H1 (cell line): Measurements from ENCODE around the gene ATOH8. TPM values are rescaled to one million over a fixed set of nuclear protein-coding genes. Genes with fewer than 3 reads are reported as not detected.

ENCODE experiments used
- CTCF ChIA-PET: fragments of 300-600 bp; sonication (Branson Sonifier 250); formaldehyde crosslinking; loops from one replicate; lab custom pipeline; 2021; ENCODE audit not compliant: partially characterized antibody; lab: Charles Lee
- POLR2A ChIA-PET: fragments of 300-600 bp; sonication (Branson Sonifier 250); formaldehyde crosslinking; loops from one replicate; lab custom pipeline; 2021; ENCODE audit warnings: inconsistent platforms; ENCODE audit not compliant: partially characterized antibody; lab: Charles Lee
- DNase-seq, 2 experiments: peaks; one replicate each; pipeline versions ENCODE4 v3.0.0 to v3.0.0-alpha.2; 2010 to 2022; ENCODE audit warnings: low spot score in 2 of 2, low read depth in 1 of 2, mixed read lengths in 1 of 2
- FAIRE-seq: peaks from 2 replicates; lab custom pipeline; 2011; peaks lifted over from hg19 to GRCh38; lab: Jason Lieb, UNC
- H2AFZ ChIP-seq: 2 replicates; pipeline ENCODE4 v1.8.1; 2012; ENCODE audit warnings: low read length, inconsistent platforms
- H2AK5ac ChIP-seq: 2 replicates; pipeline ENCODE4 v1.6.1; 2013; ENCODE audit warnings: low read depth, low read length
- H2BK120ac ChIP-seq: replicated peaks from 2 replicates; pipeline ENCODE3; 2013; ENCODE audit warnings: low read depth, low read length, inconsistent platforms
- H2BK12ac ChIP-seq: 2 replicates; pipeline ENCODE4 v1.6.1; 2013; ENCODE audit warnings: low read depth, low read length
- H2BK15ac ChIP-seq: 2 replicates; pipeline ENCODE4 v1.6.1; 2013; ENCODE audit warnings: low read length
- H2BK20ac ChIP-seq: 2 replicates; pipeline ENCODE4 v1.6.1; 2013; ENCODE audit warnings: low read length
- H2BK5ac ChIP-seq: 2 replicates; pipeline ENCODE4 v1.6.1; 2013; ENCODE audit warnings: low read depth, low read length
- H3K14ac ChIP-seq: 2 replicates; pipeline ENCODE4 v1.6.1; 2013; ENCODE audit warnings: inconsistent platforms; ENCODE audit not compliant: insufficient read length
- H3K18ac ChIP-seq: 2 replicates; pipeline ENCODE4 v1.6.1; 2013; ENCODE audit warnings: low read length; ENCODE audit errors: extremely low read depth
- H3K23ac ChIP-seq: 2 replicates; pipeline ENCODE4 v1.6.1; 2013; ENCODE audit warnings: inconsistent platforms; ENCODE audit not compliant: insufficient read length
- H3K23me2 ChIP-seq: 2 replicates; pipeline ENCODE4 v1.6.1; 2013; ENCODE audit warnings: low read depth, low read length
- H3K27ac ChIP-seq: 2 replicates; pipeline ENCODE4 v1.6.1; 2011; ENCODE audit warnings: low read depth, low read length, inconsistent platforms
- H3K27me3 ChIP-seq, 4 experiments: replicated peaks in 1 of 4; 1 replicate in 1 of 4; 2 replicates in 3 of 4; pipeline versions ENCODE4 v1.6.1 to v1.8.1; 2011 to 2013; ENCODE audit warnings: low read length in 3 of 4, mild to moderate bottlenecking in 3 of 4, inconsistent platforms in 2 of 4, mixed read lengths in 2 of 4, moderate library complexity in 1 of 4; ENCODE audit not compliant: control insufficient read depth in 3 of 4, insufficient read depth in 3 of 4; ENCODE audit errors: extremely low read depth in 1 of 4
- H3K36me3 ChIP-seq, 4 experiments: 2 replicates each; pipeline versions ENCODE4 v1.6.1 to v1.8.1; 2011 to 2013; ENCODE audit warnings: mild to moderate bottlenecking in 4 of 4, low read length in 3 of 4, moderate library complexity in 2 of 4, control low read depth in 1 of 4, inconsistent platforms in 1 of 4; ENCODE audit not compliant: insufficient read depth in 4 of 4, control insufficient read depth in 2 of 4
- H3K4ac ChIP-seq: replicated peaks from 2 replicates; pipeline ENCODE3; 2013; ENCODE audit warnings: low read length, low read depth, mixed read lengths, inconsistent platforms; ENCODE audit not compliant: insufficient read length
- H3K4me1 ChIP-seq, 4 experiments: replicated peaks in 1 of 4; 1 replicate in 1 of 4; 2 replicates in 3 of 4; pipeline versions ENCODE4 v1.6.1 to v1.8.1; 2011 to 2013; ENCODE audit warnings: low read length in 3 of 4, inconsistent platforms in 2 of 4, mixed read lengths in 1 of 4; ENCODE audit not compliant: insufficient read depth in 4 of 4, control insufficient read depth in 3 of 4
- H3K4me2 ChIP-seq, 2 experiments: 2 replicates each; pipeline versions ENCODE4 v1.6.1 to v1.8.1; 2011 to 2013; ENCODE audit warnings: low read depth in 2 of 2, low read length in 2 of 2, control low read depth in 1 of 2, inconsistent platforms in 1 of 2, mild to moderate bottlenecking in 1 of 2; ENCODE audit not compliant: insufficient read depth in 1 of 2
- H3K4me3 ChIP-seq, 4 experiments: fragments of 200-600, 300-600 bp in 1 of 4; sonication (generic), shearing (Covaris generic), sonication (Bioruptor Twin) in 1 of 4; 2 replicates each; pipeline versions ENCODE4 v1.5.1 to v1.8.1; 2011 to 2016; ENCODE audit warnings: low read length in 4 of 4, low read depth in 3 of 4, control low read depth in 2 of 4, inconsistent platforms in 2 of 4, mild to moderate bottlenecking in 2 of 4, mixed read lengths in 1 of 4, moderate library complexity in 1 of 4; ENCODE audit not compliant: insufficient read depth in 2 of 4; ENCODE audit errors: extremely low read depth in 1 of 4
- H3K56ac ChIP-seq: replicated peaks from 2 replicates; pipeline ENCODE3; 2013; ENCODE audit warnings: low read depth, mild to moderate bottlenecking, mixed read lengths, low read length, inconsistent platforms; ENCODE audit not compliant: insufficient read length
- H3K79me1 ChIP-seq: 2 replicates; pipeline ENCODE4 v1.6.1; 2013; ENCODE audit warnings: low read depth, low read length, control low read depth
- H3K79me2 ChIP-seq, 2 experiments: 2 replicates each; pipeline versions ENCODE4 v1.6.1 to v1.8.1; 2012 to 2013; ENCODE audit warnings: low read length in 2 of 2, mild to moderate bottlenecking in 2 of 2, inconsistent platforms in 1 of 2; ENCODE audit not compliant: insufficient read depth in 2 of 2, control insufficient read depth in 1 of 2
- H3K9ac ChIP-seq, 4 experiments: replicated peaks in 1 of 4; 1 replicate in 1 of 4; 2 replicates in 3 of 4; pipeline versions ENCODE4 v1.6.1 to v1.8.1; 2011 to 2013; ENCODE audit warnings: low read depth in 3 of 4, low read length in 3 of 4, control low read depth in 2 of 4, mild to moderate bottlenecking in 2 of 4, moderate library complexity in 2 of 4, inconsistent platforms in 1 of 4; ENCODE audit errors: extremely low read depth in 1 of 4
- H3K9me3 ChIP-seq, 2 experiments: 2 replicates each; pipeline versions ENCODE4 v1.6.1 to v1.8.1; 2012 to 2013; ENCODE audit warnings: mild to moderate bottlenecking in 2 of 2, moderate library complexity in 2 of 2, control low read depth in 1 of 2, inconsistent platforms in 1 of 2, low read depth in 1 of 2, low read length in 1 of 2, mixed read lengths in 1 of 2; ENCODE audit not compliant: insufficient read depth in 2 of 2
- H4K20me1 ChIP-seq, 2 experiments: replicated peaks in 1 of 2; 2 replicates each; pipeline versions ENCODE3 to v1.8.1; 2011 to 2013; ENCODE audit warnings: inconsistent platforms in 2 of 2, low read length in 2 of 2, mild to moderate bottlenecking in 1 of 2; ENCODE audit not compliant: insufficient read depth in 2 of 2, control insufficient read depth in 1 of 2
- H4K5ac ChIP-seq: 2 replicates; pipeline ENCODE4 v1.6.1; 2013; ENCODE audit warnings: low read length, low read depth, mixed read lengths, inconsistent platforms; ENCODE audit not compliant: insufficient read length
- H4K8ac ChIP-seq: 2 replicates; pipeline ENCODE4 v1.8.0; 2013; ENCODE audit warnings: mild to moderate bottlenecking, moderate library complexity, low read length, inconsistent platforms; ENCODE audit not compliant: insufficient read depth; ENCODE audit errors: extremely low read depth
- H4K91ac ChIP-seq: replicated peaks from 2 replicates; pipeline ENCODE3; 2013; ENCODE audit warnings: low read length, mixed read lengths, inconsistent platforms; ENCODE audit not compliant: insufficient read length
- WGBS, 2 experiments: shearing (Covaris generic) in 1 of 2; methylation state at CpG; one replicate each; pipeline versions ENCODE4 v1.1.6 to v1.1.7; 2013 to 2015; ENCODE audit warnings: low lambda C conversion rate in 2 of 2, mixed read lengths in 2 of 2, inconsistent platforms in 1 of 2, low coverage in 1 of 2, missing lambda C conversion rate in 1 of 2; ENCODE audit not compliant: insufficient replicate concordance in 2 of 2, insufficient coverage in 1 of 2, insufficient read length in 1 of 2; ENCODE audit errors: extremely low coverage in 1 of 2, missing lambda C conversion rate in 1 of 2; 5-methylcytosine and 5-hydroxymethylcytosine counted together
- polyA plus RNA-seq, 7 experiments: library from polyadenylated mRNA; depleted of rRNA in 3 of 7; stranded (reverse) in 5 of 7; unstranded in 2 of 7; fragments of >200 nt in 5 of 7; fragments of 200-250 nt in 2 of 7; gene quantifications; 1 replicate in 5 of 7; 2 replicates in 1 of 7; 4 replicates in 1 of 7; pipeline versions ENCODE4 v1.2.1 to v1.2.3, GENCODE V29; 2011 to 2013; ENCODE audit warnings: missing spikeins in 2 of 7, mixed read lengths in 2 of 7
- total RNA-seq: library from RNA; stranded (reverse); fragmentation: NEBNext Ultra II Directional; extraction: Animal tissue kit (Norgen Biotek cat#: 25700); gene quantifications from 2 replicates; pipeline ENCODE4 v1.2.1, GENCODE V29; 2021

ATOH8 gene
- total and polyA plus RNA-seq, 2 of the 8 experiments (the other 6 are each of a cell fraction or from before 2014, with no cell fraction given), result 0.50 to 0.53 TPM

GRCh38 chr2:85736456-85737355 is 17.1 kb upstream of the ATOH8 start:
- CTCF ChIA-PET, result interaction anchor here (0.9 to 47.8 kb wide), 12 partner anchors 7 to 300 kb away, joined by 3 to 986 read pairs (median 7); partner anchors contain the start of gene ATOH8
- H3K36me3 ChIP-seq, result no peaks in the 10 kb centered on the region
- no peak overlapping the region for H4K5ac ChIP-seq
- no peaks in the 10 kb centered on the region for H3K27me3 ChIP-seq
- no peak overlapping the region for H3K4ac ChIP-seq
- no peak overlapping the region for H3K4me3 ChIP-seq
- H2AFZ ChIP-seq, result no peak overlapping the region
- no peak overlapping the region for H3K27ac ChIP-seq
- no peak overlapping the region for H3K56ac ChIP-seq
- H3K9ac ChIP-seq, result no peak overlapping the region
- H2BK20ac ChIP-seq, result no peak overlapping the region
- H2BK5ac ChIP-seq, result no peak overlapping the region
- no peak overlapping the region for H4K8ac ChIP-seq
- POLR2A ChIA-PET, result interaction anchor here (0.6 kb wide), 1 partner anchor 439 kb away, joined by 3 read pairs; no protein-coding TSS in a partner anchor
- no peak overlapping the region for H3K18ac ChIP-seq
- H3K79me1 ChIP-seq, result no peaks in the 10 kb centered on the region
- H3K4me1 ChIP-seq, result peaks cover 0 to under 1% (median under 1%) of the 10 kb centered on the region in 4 experiments; a peak in 2 of 7 replicates
- H3K79me2 ChIP-seq, result no peaks in the 10 kb centered on the region
- H3K9me3 ChIP-seq, result 0 out of 4 replicates have a peak, but pooled peaks cover 0 to 3% of the 10 kb centered on the region in 2 experiments
- H3K23me2 ChIP-seq, result no peaks in the 10 kb centered on the region
- DNase-seq (no peak), FAIRE-seq (no peak)
- no peak overlapping the region for H2BK15ac ChIP-seq
- H4K20me1 ChIP-seq, result no peaks in the 10 kb centered on the region
- H4K91ac ChIP-seq, result no peak overlapping the region
- H2AK5ac ChIP-seq, result no peak overlapping the region
- WGBS, 2 experiments, result 87% methylated on average over 7 of the region's 7 CpGs; no CpG with 5 or more reads in 1 of the 2 experiments
- H2BK120ac ChIP-seq, result no peak overlapping the region
- no peak overlapping the region for H3K23ac ChIP-seq
- no peak overlapping the region for H2BK12ac ChIP-seq
- no peak overlapping the region for H3K4me2 ChIP-seq
- no peak overlapping the region for H3K14ac ChIP-seq
